Gastrocnemius medialis (tissue), 4 donors: ENCODE results near the gene PLEKHN1.

Experiments
- POLR2A ChIP-seq, 2 donors: fragments of 450-650 bp; IDR thresholded peaks; one replicate each; pipeline ENCODE4 v1.6.1; 2017; ENCODE audit warnings: antibody characterized with exemption in 2 of 2, mild to moderate bottlenecking in 2 of 2, moderate library complexity in 2 of 2
- TF ChIP-seq, protein P1 (sequence below), 5 experiments: fragments of 450-650 bp in 3 of 5; fragments of 200-600 bp in 2 of 5; sonication (generic) in 2 of 5; IDR thresholded peaks in 4 of 5; conservative IDR thresholded peaks in 1 of 5; 1 replicate in 4 of 5; 2 replicates in 1 of 5; pipeline ENCODE4 v1.5.1; 2016 to 2019; ENCODE audit warnings: antibody characterized with exemption in 5 of 5, mild to moderate bottlenecking in 3 of 5, moderate library complexity in 3 of 5

DNA sequence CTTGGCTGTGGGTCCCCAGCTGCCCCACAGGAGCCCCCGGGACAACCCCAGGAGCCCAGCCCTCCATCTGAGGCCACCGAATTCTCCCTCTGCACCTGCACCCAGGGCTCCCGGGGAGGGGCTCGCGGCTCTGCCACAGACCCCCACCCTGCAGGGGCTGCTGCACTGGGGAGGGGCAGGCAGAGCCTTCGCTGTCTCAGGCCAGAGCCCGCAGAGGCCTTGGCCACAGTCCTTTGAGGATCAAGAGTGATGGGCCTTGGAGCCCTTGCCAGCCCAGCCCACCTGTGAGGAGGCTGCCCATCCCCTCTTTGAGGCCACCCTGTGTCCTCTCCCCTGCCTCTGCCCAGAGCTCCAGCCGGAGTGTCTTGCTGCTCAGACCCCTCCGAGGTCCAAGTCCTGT lies 9.1 kb downstream of the PLEKHN1 start:
- no peak for TF ChIP-seq POLR2A (IDR thresholded peaks at IDR 0.05)
- TF ChIP-seq, protein P1, sequence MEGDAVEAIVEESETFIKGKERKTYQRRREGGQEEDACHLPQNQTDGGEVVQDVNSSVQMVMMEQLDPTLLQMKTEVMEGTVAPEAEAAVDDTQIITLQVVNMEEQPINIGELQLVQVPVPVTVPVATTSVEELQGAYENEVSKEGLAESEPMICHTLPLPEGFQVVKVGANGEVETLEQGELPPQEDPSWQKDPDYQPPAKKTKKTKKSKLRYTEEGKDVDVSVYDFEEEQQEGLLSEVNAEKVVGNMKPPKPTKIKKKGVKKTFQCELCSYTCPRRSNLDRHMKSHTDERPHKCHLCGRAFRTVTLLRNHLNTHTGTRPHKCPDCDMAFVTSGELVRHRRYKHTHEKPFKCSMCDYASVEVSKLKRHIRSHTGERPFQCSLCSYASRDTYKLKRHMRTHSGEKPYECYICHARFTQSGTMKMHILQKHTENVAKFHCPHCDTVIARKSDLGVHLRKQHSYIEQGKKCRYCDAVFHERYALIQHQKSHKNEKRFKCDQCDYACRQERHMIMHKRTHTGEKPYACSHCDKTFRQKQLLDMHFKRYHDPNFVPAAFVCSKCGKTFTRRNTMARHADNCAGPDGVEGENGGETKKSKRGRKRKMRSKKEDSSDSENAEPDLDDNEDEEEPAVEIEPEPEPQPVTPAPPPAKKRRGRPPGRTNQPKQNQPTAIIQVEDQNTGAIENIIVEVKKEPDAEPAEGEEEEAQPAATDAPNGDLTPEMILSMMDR (IDR thresholded peaks at IDR 0.05 in 4 of 5, conservative IDR thresholded peaks at IDR 0.05 in 1 of 5), result no peak
